Body of pancreas (tissue), 4 donors: ENCODE data around the gene ZNF777. TPM values are rescaled to one million over a fixed set of nuclear protein-coding genes. Genes with fewer than 3 reads are reported as not detected.
"Not testable (repeated sequence)": the region's sequence is repeated elsewhere in the genome, so short reads cannot be mapped to it uniquely, and the experiment has no call there.

Experiments used
- ATAC-seq: fragments of 150-250 bp; one replicate; pipeline ENCODE4 v1.9.1; 2016
- DNase-seq, 4 donors: peaks; one replicate each; pipeline ENCODE4 v3.0.0-alpha.2; 2019
- H3K27ac ChIP-seq, 4 donors: fragments of 200-600 bp; sonication (generic); 1 replicate in 3 of 4; 2 replicates in 1 of 4; pipeline versions ENCODE4 v1.5.1 to v1.6.1; 2016 to 2019; ENCODE audit warnings: mild to moderate bottlenecking in 1 of 4, mixed read lengths in 1 of 4, moderate library complexity in 1 of 4
- H3K27me3 ChIP-seq, 2 donors: fragments of 200-600 bp; sonication (generic); one replicate each; pipeline ENCODE4 v1.6.0; 2016; ENCODE audit warnings: mild to moderate bottlenecking in 1 of 2
- H3K36me3 ChIP-seq, 2 donors: fragments of 200-600 bp; sonication (generic); replicated peaks in 1 of 2; 2 replicates each; pipeline ENCODE4 v1.5.1; 2016; ENCODE audit warnings: low read depth in 2 of 2; ENCODE audit not compliant: insufficient read depth in 1 of 2
- H3K4me1 ChIP-seq: fragments of 200-600 bp; sonication (generic); one replicate; pipeline ENCODE4 v1.6.0; 2016
- H3K4me3 ChIP-seq, 2 donors: fragments of 200-600 bp; sonication (generic); 1 replicate in 1 of 2; 2 replicates in 1 of 2; pipeline ENCODE4 v1.5.1; 2016 to 2019
- H3K9me3 ChIP-seq, 3 donors: fragments of 200-600 bp; sonication (generic); 1 replicate in 2 of 3; 2 replicates in 1 of 3; pipeline ENCODE4 v1.5.1; 2016
- CTCF ChIP-seq, 7 experiments: fragments of 450-650 bp in 4 of 7; fragments of 200-600 bp in 3 of 7; sonication (generic) in 3 of 7; IDR thresholded peaks; one replicate each; pipeline ENCODE4 v1.5.1; 2016 to 2019; ENCODE audit warnings: antibody characterized with exemption in 7 of 7
- POLR2A ChIP-seq, 3 donors: fragments of 450-650 bp; IDR thresholded peaks; one replicate each; pipeline ENCODE4 v1.6.1; 2016; ENCODE audit warnings: antibody characterized with exemption in 3 of 3, mild to moderate bottlenecking in 2 of 3
- whole genome bisulfite sequencing, 2 donors: methylation state at CpG; one replicate each; pipeline ENCODE4 v1.1.5; 2017; 5-methylcytosine and 5-hydroxymethylcytosine counted together
- intact Hi-C: fragments of 100-400 bp; cut with DNase I; formaldehyde crosslinking; loops from one replicate; pipeline ENCODE4 v1.15.1; 2023
- total RNA-seq, 2 donors: library from RNA; depleted of rRNA; stranded (reverse); fragments of >200 nt; gene quantifications; one replicate each; pipeline ENCODE4 v1.1.0, GENCODE V29; 2016

Gene ZNF777
- total RNA-seq, 2 donors from 2014 or later, result 8.3 to 10.5 TPM

GRCh38 chr7:149420006-149420405, 40.9 kb downstream of the ZNF777 start:
- Histone ChIP-seq H3K4me1 (peaks cover 18% of the 10 kb centered on the region), H3K9me3 (no peaks in the 10 kb centered on the region), H3K4me3 (no peak overlapping the region), H3K36me3 (no peaks in the 10 kb centered on the region), H3K27me3 (no peaks in the 10 kb centered on the region), H3K27ac (no peak overlapping the region)
- no peak for DNase-seq
- no peak for ATAC-seq
- intact Hi-C loops, result no loop called here
- 69% methylated on average over 3 of the region's 3 CpGs; no CpG with 5 or more reads in 1 of the 2 donors for WGBS, 2 donors
- TF ChIP-seq CTCF (IDR thresholded peaks at IDR 0.05) (no peak), POLR2A (IDR thresholded peaks at IDR 0.05) (no peak)

- 47 to 55% methylated on average over 26 of the region's 26 CpGs for WGBS, 2 donors
- TF ChIP-seq CTCF (IDR thresholded peaks at IDR 0.05) (no peak), POLR2A (IDR thresholded peaks at IDR 0.05) (no peak)
- Histone ChIP-seq H3K4me3 (no peak overlapping the region), H3K27ac (no peak overlapping the region), H3K9me3 (no peaks in the 10 kb centered on the region), H3K27me3 (no peaks in the 10 kb centered on the region), H3K4me1 (peaks cover 6% of the 10 kb centered on the region), H3K36me3 (no peaks in the 10 kb centered on the region)
- DNase-seq (no peak), ATAC-seq (no peak)
- intact Hi-C loops, result no loop called here
Measured at GRCh38 chr7:149415391-149416071, 45.3 kb downstream of the ZNF777 start.

DNA sequence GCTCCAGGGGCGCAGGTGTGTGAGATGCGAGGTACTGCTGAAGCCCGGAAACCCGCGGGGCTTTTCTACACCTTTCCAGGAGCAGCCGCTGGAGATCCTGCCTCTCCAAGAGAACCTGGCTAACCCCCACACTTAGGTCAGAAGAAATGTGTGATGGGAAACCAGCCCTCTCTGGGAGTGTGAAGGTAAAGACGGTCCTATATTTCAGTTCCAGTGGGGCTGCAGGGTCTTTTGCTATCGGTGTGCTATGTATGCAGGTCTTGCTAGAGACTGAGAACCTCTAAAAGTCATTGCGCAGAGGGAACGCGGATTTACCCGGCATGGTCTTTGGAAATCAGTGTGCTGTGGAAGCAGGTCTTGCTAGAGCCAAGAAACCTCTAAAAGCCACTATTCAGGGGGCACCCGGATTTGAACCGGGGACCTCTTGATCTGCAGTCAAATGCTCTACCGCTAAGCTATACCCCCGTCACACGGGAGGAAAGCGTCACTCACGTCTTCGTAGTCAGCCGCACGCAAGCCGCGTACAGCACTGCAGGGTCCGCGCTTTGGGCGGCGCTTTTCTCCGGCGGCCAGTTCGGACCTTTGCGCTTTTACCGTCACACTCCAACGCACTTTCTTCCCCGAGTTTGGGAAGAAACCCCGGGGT, 46.0 kb downstream of the ZNF777 start:
- ATAC-seq, result no peak
- peaks cover 6% of the 10 kb centered on the region for H3K4me1 ChIP-seq

DNA sequence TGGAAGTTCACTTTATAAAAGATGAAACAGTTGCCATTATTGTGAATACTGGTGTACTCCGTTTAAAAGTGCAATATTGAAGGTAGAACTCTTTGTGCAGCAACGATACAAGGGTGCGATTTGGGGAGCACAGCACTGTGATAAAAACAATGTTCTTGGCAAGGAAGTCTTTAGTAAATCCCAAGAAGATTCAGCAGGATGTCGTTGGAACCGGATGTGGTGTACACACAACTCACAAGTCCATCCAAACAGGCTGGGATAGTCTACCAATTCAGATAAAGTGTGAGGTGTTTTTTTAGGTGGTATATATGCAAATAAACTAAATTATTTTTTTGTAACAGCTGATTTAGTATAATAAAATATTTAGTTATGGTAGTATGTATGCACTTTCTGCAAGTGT, 46.7 kb downstream of the ZNF777 start:
- WGBS, 2 donors, result 47 to 51% methylated on average over 5 of the region's 5 CpGs

More for the DNA sequence above, 46.0 kb downstream of the ZNF777 start:
- H3K27ac ChIP-seq, result no peak overlapping the region
- DNase-seq, result peak; percentile 28 to 46 (median 38)
- no peak overlapping the region for H3K4me3 ChIP-seq
- WGBS, 2 donors, result 6 to 8% methylated on average over 31 to 36 of the region's 36 CpGs
- TF ChIP-seq CTCF (IDR thresholded peaks at IDR 0.05), result no peak
- no peak for TF ChIP-seq POLR2A (IDR thresholded peaks at IDR 0.05)
- H3K27me3 ChIP-seq, result no peaks in the 10 kb centered on the region
- H3K9me3 ChIP-seq, result no peaks in the 10 kb centered on the region
- no peaks in the 10 kb centered on the region for H3K36me3 ChIP-seq
- intact Hi-C loops, result no loop called here

GRCh38 chr7:149413083-149413482, 47.8 kb downstream of the ZNF777 start:
- ATAC-seq, H3K4me1 ChIP-seq, H3K36me3 ChIP-seq, H3K27me3 ChIP-seq, DNase-seq, H3K4me3 ChIP-seq, H3K27ac ChIP-seq, H3K9me3 ChIP-seq, intact Hi-C loops: not testable (repeated sequence)
- 79 to 80% methylated on average over 3 of the region's 3 CpGs for WGBS, 2 donors

More for the DNA sequence above, 46.7 kb downstream of the ZNF777 start:
- intact Hi-C loops, result no loop called here
- TF ChIP-seq POLR2A (IDR thresholded peaks at IDR 0.05) (no peak), CTCF (IDR thresholded peaks at IDR 0.05) (no peak)
- no peak overlapping the region for H3K4me3 ChIP-seq
- DNase-seq (no peak), ATAC-seq (no peak)
- no peaks in the 10 kb centered on the region for H3K36me3 ChIP-seq
- H3K9me3 ChIP-seq, result no peaks in the 10 kb centered on the region
- peaks cover 6% of the 10 kb centered on the region for H3K4me1 ChIP-seq
- H3K27ac ChIP-seq, result no peak overlapping the region
- no peaks in the 10 kb centered on the region for H3K27me3 ChIP-seq
